ENCODE data around the gene ATF6B. TPM values are rescaled to one million over a fixed set of nuclear protein-coding genes. Genes with fewer than 3 reads are reported as not detected.

The ATF6B gene
- total and polyA plus RNA-seq, 5 donors from 2014 or later = 20.0 to 117 (median 25.9) TPM

- Mint-ChIP-seq H3K4me1 (peaks cover 0 to 16% (median under 1%) of the 10 kb centered on the region in 4 donors), H3K27me3 (no peaks in the 10 kb centered on the region), H3K27ac (no peak overlapping the region), H3K9me3 (no peaks in the 10 kb centered on the region), H3K4me3 (no peak overlapping the region), H3K36me3 (peaks cover 39% of the 10 kb centered on the region)
- no peaks in the 10 kb centered on the region for H3K4me1 ChIP-seq (ENCODE audit: control insufficient read depth, insufficient read depth, low read length, poor library complexity, severe bottlenecking)
- no peak for ATAC-seq (ENCODE audit: low read depth in 2 of 2)
- no peak overlapping the region for H3K27ac ChIP-seq (ENCODE audit: insufficient read depth, low read length, poor library complexity, severe bottlenecking)
- H3K4me3 ChIP-seq (ENCODE audit: low read depth, low read length) = no peak overlapping the region
- H3K36me3 ChIP-seq (ENCODE audit: control insufficient read depth, insufficient read depth, low read length) = peaks cover 16% of the 10 kb centered on the region
- no peaks in the 10 kb centered on the region for H3K27me3 ChIP-seq (ENCODE audit: control insufficient read depth, insufficient read depth, low read length)
- no peak for DNase-seq
- H3K9me3 ChIP-seq (ENCODE audit: control insufficient read depth in 2 of 2, low read length in 2 of 2) = no peaks in the 10 kb centered on the region
Measured at GRCh38 chr6:32166411-32167061, 38.5 kb upstream of the ATF6B start.

DNA sequence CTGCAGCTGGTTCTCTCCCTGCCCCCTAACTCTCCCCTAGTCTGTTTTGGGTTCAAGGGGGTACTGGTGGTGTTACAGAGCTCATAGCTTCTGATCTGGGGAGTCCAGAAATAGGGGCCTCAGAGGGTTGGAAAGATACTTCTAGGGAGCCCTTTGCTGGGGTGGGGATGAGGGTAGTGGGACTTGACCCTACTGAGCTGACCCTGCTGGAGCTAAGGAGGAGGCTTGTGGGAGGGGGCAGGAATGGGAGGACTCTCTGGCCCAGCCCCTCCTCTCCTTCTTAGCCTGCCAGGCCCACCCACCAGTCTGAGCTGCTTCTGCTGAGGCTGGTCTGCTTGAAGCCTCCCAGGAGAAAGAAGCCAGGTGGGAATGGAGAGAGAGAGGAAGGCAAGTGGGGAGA lies 36.2 kb upstream of the ATF6B start, which contains the start of gene EGFL8:
EGFL8 (plus strand) TSS at position 301 of the 400 bp plus-strand sequence. CDS start 1,571 bp downstream, outside the sequence.
- H3K36me3 Mint-ChIP-seq = peaks cover 26% of the 10 kb centered on the region
- peak within 1 kb of the TSS in 1 of 3 donors; percentile 80 for H3K27ac Mint-ChIP-seq
- ATAC-seq (ENCODE audit: low read depth in 2 of 2) = no peak

GRCh38 chr6:32163559-32164258 lies 35.7 kb upstream of the ATF6B start:
- ATAC-seq (ENCODE audit: low read depth in 2 of 2) = no peak
- Mint-ChIP-seq H3K27ac (no peak overlapping the region), H3K4me1 (peaks cover 0 to 3% (median under 1%) of the 10 kb centered on the region in 4 donors), H3K36me3 (peaks cover 24% of the 10 kb centered on the region), H3K27me3 (no peaks in the 10 kb centered on the region), H3K9me3 (no peaks in the 10 kb centered on the region), H3K4me3 (no peak overlapping the region)
- H3K36me3 ChIP-seq (ENCODE audit: control insufficient read depth, insufficient read depth, low read length) = peaks cover 4% of the 10 kb centered on the region
- H3K27me3 ChIP-seq (ENCODE audit: control insufficient read depth, insufficient read depth, low read length) = no peaks in the 10 kb centered on the region
- H3K4me1 ChIP-seq (ENCODE audit: control insufficient read depth, insufficient read depth, low read length, poor library complexity, severe bottlenecking) = no peaks in the 10 kb centered on the region
- H3K9me3 ChIP-seq (ENCODE audit: control insufficient read depth in 2 of 2, low read length in 2 of 2) = no peaks in the 10 kb centered on the region
- H3K4me3 ChIP-seq (ENCODE audit: low read depth, low read length) = no peak overlapping the region
- no peak overlapping the region for H3K27ac ChIP-seq (ENCODE audit: insufficient read depth, low read length, poor library complexity, severe bottlenecking)
- no peak for DNase-seq

More for the DNA sequence above, 36.2 kb upstream of the ATF6B start, which contains the start of gene EGFL8:
- Histone ChIP-seq H3K36me3 (ENCODE audit: control insufficient read depth, insufficient read depth, low read length) (peaks cover 4% of the 10 kb centered on the region), H3K9me3 (ENCODE audit: control insufficient read depth in 2 of 2, low read length in 2 of 2) (no peaks in the 10 kb centered on the region), H3K27ac (ENCODE audit: insufficient read depth, low read length, poor library complexity, severe bottlenecking) (no peak within 1 kb of the TSS), H3K4me3 (ENCODE audit: low read depth, low read length) (no peak within 1 kb of the TSS), H3K27me3 (ENCODE audit: control insufficient read depth, insufficient read depth, low read length) (no peaks in the 10 kb centered on the region), H3K4me1 (ENCODE audit: control insufficient read depth, insufficient read depth, low read length, poor library complexity, severe bottlenecking) (no peaks in the 10 kb centered on the region)
- Mint-ChIP-seq H3K27me3 (no peaks in the 10 kb centered on the region), H3K4me3 (no peak within 1 kb of the TSS), H3K9me3 (no peaks in the 10 kb centered on the region), H3K4me1 (peaks cover 0 to 5% (median under 1%) of the 10 kb centered on the region in 4 donors)
- DNase-seq = no peak

GRCh38 chr6:32158052-32158451 lies 30.0 kb upstream of the ATF6B start:
- H3K27me3 ChIP-seq (ENCODE audit: control insufficient read depth, insufficient read depth, low read length) = no peaks in the 10 kb centered on the region

DNA sequence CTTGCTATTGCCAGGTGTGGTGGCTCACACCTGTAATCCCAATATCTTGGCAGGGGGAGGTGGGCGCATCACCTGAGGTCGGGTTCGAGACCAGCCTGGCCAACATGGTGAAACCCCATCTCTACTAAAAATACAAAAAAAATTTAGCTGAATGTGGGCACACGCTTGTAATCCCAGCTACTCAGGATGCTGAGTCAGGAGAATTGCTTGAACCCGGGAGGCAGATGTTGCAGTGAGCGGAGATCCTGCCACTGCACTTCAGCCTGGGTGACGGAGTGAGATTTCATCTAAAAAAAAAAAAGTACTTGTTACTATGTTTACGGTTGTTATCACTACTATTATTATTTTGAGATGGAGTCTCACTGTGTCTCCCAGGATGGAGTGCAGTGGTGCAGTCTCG lies 28.8 kb upstream of the ATF6B start:
- peaks cover 0 to 1% (median 0%) of the 10 kb centered on the region in 7 donors for H3K9me3 Mint-ChIP-seq
- peaks cover 0 to 41% (median 21%) of the 10 kb centered on the region in 4 donors for H3K4me1 Mint-ChIP-seq
- ATAC-seq (ENCODE audit: low read depth in 2 of 2) (no peak), DNase-seq (no peak)
- H3K36me3 ChIP-seq (ENCODE audit: control insufficient read depth, insufficient read depth, low read length) = peaks cover 7% of the 10 kb centered on the region
- H3K4me3 Mint-ChIP-seq = no peak overlapping the region
- no peak overlapping the region for H3K27ac ChIP-seq (ENCODE audit: insufficient read depth, low read length, poor library complexity, severe bottlenecking)
- H3K27me3 Mint-ChIP-seq = peaks cover 13% of the 10 kb centered on the region
- no peaks in the 10 kb centered on the region for H3K9me3 ChIP-seq (ENCODE audit: control insufficient read depth in 2 of 2, low read length in 2 of 2)
- H3K4me1 ChIP-seq (ENCODE audit: control insufficient read depth, insufficient read depth, low read length, poor library complexity, severe bottlenecking) = peaks cover 20% of the 10 kb centered on the region
- peaks cover 17% of the 10 kb centered on the region for H3K36me3 Mint-ChIP-seq
- no peak overlapping the region for H3K4me3 ChIP-seq (ENCODE audit: low read depth, low read length)
- H3K27me3 ChIP-seq (ENCODE audit: control insufficient read depth, insufficient read depth, low read length) = no peaks in the 10 kb centered on the region
- H3K27ac Mint-ChIP-seq = no peak overlapping the region

More at GRCh38 chr6:32158052-32158451, 30.0 kb upstream of the ATF6B start:
- peaks cover 19% of the 10 kb centered on the region for H3K36me3 Mint-ChIP-seq
- H3K27ac Mint-ChIP-seq = no peak overlapping the region
- Histone ChIP-seq H3K36me3 (ENCODE audit: control insufficient read depth, insufficient read depth, low read length) (peaks cover 7% of the 10 kb centered on the region), H3K4me3 (ENCODE audit: low read depth, low read length) (no peak overlapping the region), H3K9me3 (ENCODE audit: control insufficient read depth in 2 of 2, low read length in 2 of 2) (no peaks in the 10 kb centered on the region), H3K27ac (ENCODE audit: insufficient read depth, low read length, poor library complexity, severe bottlenecking) (no peak overlapping the region), H3K4me1 (ENCODE audit: control insufficient read depth, insufficient read depth, low read length, poor library complexity, severe bottlenecking) (peaks cover 20% of the 10 kb centered on the region)
- peaks cover under 1% of the 10 kb centered on the region for H3K27me3 Mint-ChIP-seq
- ATAC-seq (ENCODE audit: low read depth in 2 of 2) = no peak
- DNase-seq = no peak
- peaks cover 0 to 31% (median 12%) of the 10 kb centered on the region in 4 donors for H3K4me1 Mint-ChIP-seq
- no peak overlapping the region for H3K4me3 Mint-ChIP-seq
- peaks cover 0 to 1% (median 0%) of the 10 kb centered on the region in 7 donors for H3K9me3 Mint-ChIP-seq

GRCh38 chr6:32154514-32155161 lies 26.6 kb upstream of the ATF6B start:
- Histone ChIP-seq H3K36me3 (ENCODE audit: control insufficient read depth, insufficient read depth, low read length) (peaks cover 7% of the 10 kb centered on the region), H3K9me3 (ENCODE audit: control insufficient read depth in 2 of 2, low read length in 2 of 2) (no peaks in the 10 kb centered on the region), H3K27me3 (ENCODE audit: control insufficient read depth, insufficient read depth, low read length) (peaks cover 2% of the 10 kb centered on the region), H3K27ac (ENCODE audit: insufficient read depth, low read length, poor library complexity, severe bottlenecking) (peak overlapping the region; percentile 62), H3K4me1 (ENCODE audit: control insufficient read depth, insufficient read depth, low read length, poor library complexity, severe bottlenecking) (peaks cover 20% of the 10 kb centered on the region), H3K4me3 (ENCODE audit: low read depth, low read length) (peak overlapping the region; percentile 77)
- Mint-ChIP-seq H3K27ac (peak overlapping the region; percentile 91 to 93 (median 92)), H3K27me3 (peaks cover 27% of the 10 kb centered on the region), H3K4me1 (peaks cover 0 to 56% (median 24%) of the 10 kb centered on the region in 4 donors), H3K9me3 (peaks cover 0 to 3% (median 0%) of the 10 kb centered on the region in 7 donors), H3K36me3 (peaks cover 17% of the 10 kb centered on the region), H3K4me3 (peak overlapping the region; percentile 91 to 98 (median 94))
- peak; percentile 82 to 83 for ATAC-seq (ENCODE audit: low read depth in 2 of 2)
- DNase-seq = peak; percentile 51 to 80 (median 73)
